GM18951 (cell line): ENCODE results near the gene KRT72.

Experiments used
- POLR2A ChIP-seq: IDR thresholded peaks from 4 replicates; pipeline ENCODE4 v1.6.1; 2011; ENCODE audit warnings: mild to moderate bottlenecking; ENCODE audit not compliant: insufficient read length, insufficient read depth; ENCODE audit errors: extremely low read depth
- in situ Hi-C: fragments of 300-500 bp; cut with MboI; formaldehyde crosslinking; loops from one replicate; pipeline ENCODE4 v1.12.0; 2022; ENCODE audit warnings: low sequenced_read_pairs, mixed read lengths, inconsistent platforms; ENCODE audit not compliant: unreplicated experiment

Gene KRT72

DNA sequence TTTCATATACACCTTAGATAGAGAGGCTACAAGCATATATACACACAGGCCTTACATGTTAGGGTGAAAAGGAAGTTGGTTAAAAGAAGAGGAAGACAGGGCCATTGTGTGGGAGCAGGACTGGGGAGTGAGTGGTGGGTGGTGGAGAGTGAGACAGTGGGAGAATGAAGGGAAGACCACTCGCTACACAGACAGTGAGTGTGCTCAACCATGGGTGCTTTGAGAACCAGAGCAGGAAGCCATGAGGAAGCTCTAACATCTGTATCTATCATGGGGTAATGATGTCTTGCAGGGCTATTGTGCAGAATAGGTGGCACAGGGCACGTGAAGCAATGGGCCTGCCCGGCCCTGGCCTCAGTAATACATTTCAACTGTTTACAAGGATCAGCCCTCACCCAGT lies 16.2 kb downstream of the KRT72 start:
- in situ Hi-C loops = no loop called here
- TF ChIP-seq POLR2A = no peak

DNA sequence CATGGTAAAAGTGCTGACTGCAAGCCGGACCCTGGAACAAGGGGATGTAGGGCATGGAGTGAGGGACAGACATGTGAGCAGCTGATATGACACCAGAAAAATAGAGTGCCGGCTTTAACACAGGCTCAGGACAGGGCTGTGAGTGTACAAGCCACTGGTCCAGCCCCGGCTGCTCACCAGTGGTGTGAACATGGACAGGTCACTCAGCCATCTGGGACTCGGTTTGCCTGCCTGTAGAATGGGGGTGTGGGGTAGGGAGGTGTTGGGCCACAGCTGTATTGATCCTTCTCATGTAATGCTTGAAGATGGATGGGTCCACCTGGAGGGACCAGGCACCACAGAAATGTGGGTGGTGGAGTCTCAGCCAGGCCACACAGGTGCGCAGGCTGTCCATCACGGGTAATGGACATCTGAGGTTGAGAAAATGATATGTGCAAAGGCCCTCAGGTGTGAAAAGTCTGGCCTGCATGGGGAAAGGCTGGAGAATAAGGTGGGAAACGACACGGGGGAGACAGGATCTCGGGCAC lies 17.0 kb downstream of the KRT72 start:
- in situ Hi-C loops = no loop called here
- TF ChIP-seq POLR2A = no peak

DNA sequence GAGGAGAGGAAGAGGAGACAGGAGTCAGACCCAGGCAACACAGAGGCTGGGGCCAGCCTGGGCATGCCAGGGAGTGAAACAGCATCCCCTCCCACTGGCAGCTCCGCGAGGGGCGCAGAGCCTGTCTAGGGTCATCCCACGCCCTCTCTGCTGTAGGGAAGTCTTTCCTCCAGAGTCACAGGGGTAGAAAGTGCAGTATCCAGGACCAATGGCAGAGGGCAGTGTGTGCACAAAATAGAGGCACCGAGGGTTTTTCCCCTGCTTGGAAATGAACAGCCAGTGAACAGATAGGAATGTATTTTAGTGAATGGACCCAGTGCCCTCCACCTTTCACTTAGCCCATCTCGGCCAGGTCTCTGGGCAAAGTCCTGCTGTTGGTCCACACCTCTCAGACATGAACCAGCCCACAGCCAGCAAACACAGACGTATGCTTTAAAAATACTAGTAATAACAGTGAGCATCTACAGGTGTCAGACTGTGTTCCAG lies 18.2 kb downstream of the KRT72 start:
- in situ Hi-C loops = no loop called here
- no peak for TF ChIP-seq POLR2A

GRCh38 chr12:52582486-52582885 lies 18.8 kb downstream of the KRT72 start:
- in situ Hi-C loops = no loop called here
- TF ChIP-seq POLR2A = no peak

DNA sequence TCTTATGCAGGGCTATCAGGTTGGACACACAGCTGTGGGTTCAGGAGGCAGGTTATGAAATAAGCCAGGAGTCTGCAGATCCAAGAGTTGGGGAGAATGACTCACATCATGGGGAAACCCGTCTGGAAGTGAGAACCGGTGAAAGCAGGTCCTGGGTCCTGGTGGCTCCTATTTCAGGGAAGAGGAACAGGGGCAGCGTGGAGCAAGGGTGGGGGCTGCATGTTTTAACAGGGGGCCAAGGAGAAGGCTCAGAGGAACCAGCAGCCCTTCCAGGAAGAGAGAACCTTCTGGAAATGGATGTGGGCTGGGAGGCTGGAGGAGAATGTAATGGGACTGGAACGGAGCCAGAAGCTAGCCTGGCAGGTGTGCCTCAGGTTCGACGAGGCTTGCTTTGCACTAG lies 19.8 kb downstream of the KRT72 start:
- TF ChIP-seq POLR2A = no peak
- in situ Hi-C loops = no loop called here

GRCh38 chr12:52581066-52581465 lies 20.2 kb downstream of the KRT72 start:
- TF ChIP-seq POLR2A = no peak
- in situ Hi-C loops = no loop called here

DNA sequence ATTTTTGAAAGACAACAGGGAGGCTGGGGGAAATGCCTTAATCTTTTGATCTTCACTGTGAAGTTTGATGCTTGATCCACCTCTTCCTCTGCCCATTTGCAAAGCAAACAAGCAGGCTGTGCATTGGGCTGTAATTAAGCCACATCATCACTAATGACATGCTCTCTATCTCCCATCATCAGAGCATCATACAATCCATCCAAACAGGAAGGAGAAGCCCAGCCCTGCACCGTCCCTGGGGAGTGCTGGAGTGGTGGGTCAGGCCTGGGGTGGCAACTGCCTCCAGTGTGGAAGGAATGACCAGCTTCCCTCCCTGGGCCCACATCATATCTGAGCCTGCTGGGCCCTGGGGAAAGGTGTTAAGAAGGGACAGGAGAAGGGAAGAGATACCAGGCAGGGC lies 20.8 kb downstream of the KRT72 start:
- in situ Hi-C loops = no loop called here
- TF ChIP-seq POLR2A = no peak

DNA sequence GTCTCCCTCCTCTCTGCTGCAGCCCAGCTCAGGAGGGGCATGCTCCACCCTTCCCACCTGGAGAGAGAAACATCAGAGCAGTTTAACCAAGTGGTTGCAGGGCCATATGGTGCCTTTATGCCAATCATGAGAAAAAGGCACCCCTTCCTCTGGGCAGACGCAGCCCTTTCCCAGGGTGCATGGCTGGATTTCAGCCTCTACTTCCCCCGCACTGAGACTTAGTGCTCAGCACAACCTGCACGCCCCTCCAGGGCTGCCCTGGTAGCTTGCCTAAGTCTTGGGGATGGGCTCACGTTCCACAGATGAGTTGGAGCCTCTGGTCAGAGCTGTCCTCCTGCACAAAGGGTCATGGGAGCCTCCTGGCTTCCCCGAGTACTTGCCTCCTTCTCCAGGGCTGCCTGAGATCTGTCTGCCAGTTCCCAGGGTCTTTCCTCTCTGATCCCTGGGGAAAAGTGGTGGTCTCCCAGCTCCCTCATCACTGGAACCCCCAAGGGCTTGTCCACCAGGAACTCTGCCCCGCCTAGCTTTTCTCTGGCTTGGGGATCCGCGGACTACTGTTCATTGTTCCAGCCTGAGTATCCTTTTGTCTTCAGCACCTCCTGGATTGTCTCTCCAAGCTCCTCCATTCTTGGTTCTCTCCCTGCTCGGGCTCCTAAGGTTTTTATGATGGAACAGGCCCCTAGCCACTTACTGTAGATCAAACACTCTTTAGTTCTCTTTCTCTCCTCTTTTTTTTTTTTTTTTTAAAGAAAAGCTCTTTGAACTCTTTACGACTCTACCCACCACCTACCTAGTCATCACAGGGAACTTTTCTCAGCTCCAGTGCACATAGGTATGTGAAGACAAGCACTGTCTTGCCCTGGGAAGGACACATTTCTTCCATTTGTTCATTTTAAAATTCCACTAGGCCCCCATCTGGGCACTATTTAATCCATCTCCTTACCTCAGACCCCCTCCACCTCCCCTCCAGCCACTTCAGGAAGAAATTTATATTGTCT lies 21.5 kb downstream of the KRT72 start:
- in situ Hi-C loops = no loop called here
- no peak for TF ChIP-seq POLR2A

DNA sequence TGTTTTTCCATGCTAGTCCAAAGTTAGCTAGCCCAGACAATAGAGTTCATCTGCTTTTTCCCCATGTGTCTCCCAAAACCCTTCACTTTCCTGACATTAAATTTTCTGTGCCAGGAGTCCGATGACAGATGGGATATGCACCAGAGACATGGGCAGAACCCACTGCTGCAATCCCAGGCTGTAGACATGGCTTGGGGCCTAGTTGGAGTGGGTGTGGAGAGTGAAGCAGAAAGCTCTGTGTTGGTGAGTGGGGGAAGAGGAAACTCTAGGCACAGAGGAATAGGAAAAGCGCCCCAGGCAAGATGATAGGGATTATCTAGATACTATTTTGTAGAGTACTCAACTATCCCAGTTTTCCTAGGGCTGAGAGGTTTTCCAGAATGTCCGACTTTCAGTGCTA lies 22.8 kb downstream of the KRT72 start:
- no peak for TF ChIP-seq POLR2A
- in situ Hi-C loops = no loop called here

GRCh38 chr12:52577316-52577715 lies 23.9 kb downstream of the KRT72 start:
- no peak for TF ChIP-seq POLR2A
- in situ Hi-C loops = no loop called here

DNA sequence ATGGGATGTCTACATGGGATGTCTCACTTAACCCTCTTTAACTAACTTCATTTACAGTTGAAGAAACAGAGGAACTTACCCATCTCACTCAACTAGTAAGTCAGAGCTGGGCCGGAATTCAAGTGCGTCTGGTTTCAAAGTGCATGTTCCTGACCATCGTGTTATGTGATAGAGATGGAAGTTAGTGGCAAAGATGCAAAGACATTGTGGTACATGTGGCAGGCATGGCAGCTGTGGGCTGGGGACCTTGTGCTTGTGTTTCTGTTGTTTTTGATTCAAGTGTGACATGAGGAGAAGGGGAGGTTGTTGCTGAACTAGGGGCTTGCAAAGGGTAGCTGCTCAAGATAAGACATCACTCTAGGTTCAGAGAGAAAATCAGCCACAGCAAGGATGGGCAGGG lies 25.3 kb downstream of the KRT72 start:
- no peak for TF ChIP-seq POLR2A
- in situ Hi-C loops = no loop called here

GRCh38 chr12:52575256-52575655 lies 26.0 kb downstream of the KRT72 start:
- TF ChIP-seq POLR2A = no peak
- in situ Hi-C loops = no loop called here

GRCh38 chr12:52573743-52574142 lies 27.5 kb downstream of the KRT72 start, which contains the start of gene KRT74:
Gene KRT74 (minus strand): TSS chr12:52573843. CDS start chr12:52573777, 66 bp downstream.
- in situ Hi-C loops = no loop called here
- no peak for TF ChIP-seq POLR2A

- TF ChIP-seq POLR2A = no peak
- in situ Hi-C loops = no loop called here
Measured at GRCh38 chr12:52573306-52573705, 28.0 kb downstream of the KRT72 start.
